Measurements from ENCODE around the gene TAS1R3. TPM values are rescaled to one million over a fixed set of nuclear protein-coding genes. Genes with fewer than 3 reads are reported as not detected.
A peak's percentile ranks its signal among the peaks of the same experiment; 100 is the strongest.

Gene TAS1R3
- total and polyA plus RNA-seq, 4 donors = 0.19 to 0.36 (median 0.33) TPM; not detected in 1

GRCh38 chr1:1306070-1306660, 24.9 kb upstream of the TAS1R3 start:
- TF ChIP-seq HNF4G (IDR thresholded peaks at IDR 0.05) (no peak), REST (IDR thresholded peaks at IDR 0.05) (no peak)
- no peak for DNase-seq (ENCODE audit: low spot score)
- no peak overlapping the region for H3K9ac ChIP-seq (ENCODE audit: low read depth in 1 of 2, low read length in 2 of 2)
- no peak overlapping the region for H3K27ac ChIP-seq (ENCODE audit: low read depth in 1 of 2, low read length in 2 of 2)
- H3K36me3 ChIP-seq (ENCODE audit: control insufficient read depth in 4 of 4, insufficient read depth in 3 of 4, low read depth in 1 of 4, low read length in 3 of 4) = peaks cover 0 to 4% (median 1%) of the 10 kb centered on the region in 4 donors
- peaks cover 18 to 44% (median 34%) of the 10 kb centered on the region in 4 donors for H3K4me1 ChIP-seq (ENCODE audit: control insufficient read depth in 4 of 4, insufficient read depth in 4 of 4, low read length in 3 of 4)
- WGBS = 53% methylated on average over 11 of the region's 11 CpGs
- no peak overlapping the region for H3K4me3 ChIP-seq (ENCODE audit: low read depth in 1 of 3, low read length in 3 of 3)
- H3K27me3 ChIP-seq (ENCODE audit: control insufficient read depth in 4 of 4, insufficient read depth in 4 of 4, low read length in 3 of 4) = no peaks in the 10 kb centered on the region
- no peaks in the 10 kb centered on the region for H3K9me3 ChIP-seq (ENCODE audit: control insufficient read depth in 4 of 4, low read length in 3 of 4)

GRCh38 chr1:1306661-1307260, 24.3 kb upstream of the TAS1R3 start:
- H3K4me1 ChIP-seq (ENCODE audit: control insufficient read depth in 4 of 4, insufficient read depth in 4 of 4, low read length in 3 of 4) = peaks cover 18 to 44% (median 34%) of the 10 kb centered on the region in 4 donors
- peak overlapping the region; percentile 76 to 86 (median 77) for H3K4me3 ChIP-seq (ENCODE audit: low read depth in 1 of 3, low read length in 3 of 3)
- WGBS = 30% methylated on average over 27 of the region's 27 CpGs
- H3K27me3 ChIP-seq (ENCODE audit: control insufficient read depth in 4 of 4, insufficient read depth in 4 of 4, low read length in 3 of 4) = no peaks in the 10 kb centered on the region
- H3K9me3 ChIP-seq (ENCODE audit: control insufficient read depth in 4 of 4, low read length in 3 of 4) = no peaks in the 10 kb centered on the region
- TF ChIP-seq CTCF (IDR thresholded peaks at IDR 0.05; ENCODE audit: low read depth, low read length, missing input control) = no peak
- TF ChIP-seq HNF4A (conservative IDR thresholded peaks at IDR 0.05) = peak in 1 of 2 donors; percentile 11
- no peak for DNase-seq (ENCODE audit: low spot score)
- peak overlapping the region; percentile 57 to 95 for H3K27ac ChIP-seq (ENCODE audit: low read depth in 1 of 2, low read length in 2 of 2)
- H3K36me3 ChIP-seq (ENCODE audit: control insufficient read depth in 4 of 4, insufficient read depth in 3 of 4, low read depth in 1 of 4, low read length in 3 of 4) = peaks cover 0 to 9% (median 2%) of the 10 kb centered on the region in 4 donors
- H3K9ac ChIP-seq (ENCODE audit: low read depth in 1 of 2, low read length in 2 of 2) = no peak overlapping the region

GRCh38 chr1:1307261-1307922, 23.7 kb upstream of the TAS1R3 start:
- Histone ChIP-seq H3K9me3 (ENCODE audit: control insufficient read depth in 4 of 4, low read length in 3 of 4) (no peaks in the 10 kb centered on the region), H3K36me3 (ENCODE audit: control insufficient read depth in 4 of 4, insufficient read depth in 3 of 4, low read depth in 1 of 4, low read length in 3 of 4) (peaks cover 0 to 13% (median 3%) of the 10 kb centered on the region in 4 donors), H3K27me3 (ENCODE audit: control insufficient read depth in 4 of 4, insufficient read depth in 4 of 4, low read length in 3 of 4) (no peaks in the 10 kb centered on the region), H3K27ac (ENCODE audit: low read depth in 1 of 2, low read length in 2 of 2) (peak overlapping the region; percentile 57 to 95), H3K4me3 (ENCODE audit: low read depth in 1 of 3, low read length in 3 of 3) (peak overlapping the region; percentile 76 to 86 (median 77)), H3K9ac (ENCODE audit: low read depth in 1 of 2, low read length in 2 of 2) (no peak overlapping the region), H3K4me1 (ENCODE audit: control insufficient read depth in 4 of 4, insufficient read depth in 4 of 4, low read length in 3 of 4) (peaks cover 18 to 44% (median 34%) of the 10 kb centered on the region in 4 donors)
- WGBS = under 1% methylated on average over 83 of the region's 83 CpGs
- no peak for DNase-seq (ENCODE audit: low spot score)
- TF ChIP-seq HNF4G (IDR thresholded peaks at IDR 0.05) (no peak), JUND (IDR thresholded peaks at IDR 0.05) (no peak), MAX (IDR thresholded peaks at IDR 0.05) (no peak), CTCF (IDR thresholded peaks at IDR 0.05; ENCODE audit: low read depth, low read length, missing input control) (no peak), FOXA2 (IDR thresholded peaks at IDR 0.05) (no peak), RAD21 (IDR thresholded peaks at IDR 0.05) (no peak), ZBTB33 (IDR thresholded peaks at IDR 0.05) (no peak), TAF1 (conservative IDR thresholded peaks at IDR 0.05) (no peak), HNF4A (conservative IDR thresholded peaks at IDR 0.05) (no peak), ATF3 (IDR thresholded peaks at IDR 0.05) (no peak), YY1 (IDR thresholded peaks at IDR 0.05) (no peak), EGR1 (IDR thresholded peaks at IDR 0.05; ENCODE audit: low read depth in 2 of 2) (no peak)

Measured in liver (tissue), 9 donors.